ENCODE results near the gene IL17B.

The IL17B gene

GRCh38 chr5:149414405-149415065 lies 35.4 kb upstream of the IL17B start:
- no peak for DNase-seq (ENCODE audit: low read depth)

- DNase-seq (ENCODE audit: low read depth) = no peak
These were observed 34.6 kb upstream of the IL17B start for GRCh38 chr5:149413477-149414210.

- no peak for DNase-seq (ENCODE audit: low read depth)
These were observed 33.8 kb upstream of the IL17B start for GRCh38 chr5:149412783-149413476.

- DNase-seq (ENCODE audit: low read depth) = no peak
These were observed 32.8 kb upstream of the IL17B start for GRCh38 chr5:149411738-149412519.

- no peak for DNase-seq (ENCODE audit: low read depth)
These were observed 31.8 kb upstream of the IL17B start for GRCh38 chr5:149410721-149411432.

GRCh38 chr5:149410071-149410470 lies 31.0 kb upstream of the IL17B start:
- no peak for DNase-seq (ENCODE audit: low read depth)

- DNase-seq (ENCODE audit: low read depth) = no peak
These were observed 30.3 kb upstream of the IL17B start for GRCh38 chr5:149409268-149409948.

- DNase-seq (ENCODE audit: low read depth) = no peak
These were observed 29.4 kb upstream of the IL17B start for GRCh38 chr5:149408252-149409099.

- no peak for DNase-seq (ENCODE audit: low read depth)
These were observed 28.5 kb upstream of the IL17B start for GRCh38 chr5:149407323-149408251.

GRCh38 chr5:149406979-149407306 lies 27.9 kb upstream of the IL17B start:
- no peak for DNase-seq (ENCODE audit: low read depth)

GRCh38 chr5:149406203-149406978 lies 27.3 kb upstream of the IL17B start:
- no peak for DNase-seq (ENCODE audit: low read depth)

- no peak for DNase-seq (ENCODE audit: low read depth)
These were observed 26.6 kb upstream of the IL17B start for GRCh38 chr5:149405550-149406202.

GRCh38 chr5:149404746-149405549 lies 25.9 kb upstream of the IL17B start:
- DNase-seq (ENCODE audit: low read depth) = no peak

- DNase-seq (ENCODE audit: low read depth) = no peak
These were observed 25.0 kb upstream of the IL17B start for GRCh38 chr5:149403923-149404745.

- no peak for DNase-seq (ENCODE audit: low read depth)
These were observed 23.2 kb upstream of the IL17B start for GRCh38 chr5:149402291-149402690.

- DNase-seq (ENCODE audit: low read depth) = no peak
These were observed 22.0 kb upstream of the IL17B start for GRCh38 chr5:149401051-149401450.
